Measurements from ENCODE around the gene PDE11A.

The PDE11A gene

GRCh38 chr2:177929662-177930522 lies 142.7 kb downstream of the PDE11A start:
- DNase-seq = no peak

DNA sequence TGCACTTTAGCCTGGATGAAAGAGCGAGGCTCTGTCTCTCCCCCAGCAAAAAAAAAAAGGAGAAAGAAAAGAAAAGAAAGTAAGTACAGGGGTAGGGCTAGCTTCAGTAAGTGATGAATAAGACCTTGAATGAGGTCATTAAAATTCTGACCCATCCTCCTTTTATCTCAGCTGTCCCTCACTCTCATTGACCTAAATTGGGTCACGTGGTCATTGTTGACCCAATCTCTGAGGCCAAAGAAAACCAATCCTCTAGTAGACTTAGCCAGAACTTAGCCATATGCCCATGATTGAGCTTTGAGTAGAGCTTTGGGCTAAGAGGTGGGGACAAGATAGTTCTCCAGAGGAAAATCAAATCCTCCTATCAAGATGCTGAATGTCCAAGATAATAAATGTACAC lies 149.3 kb downstream of the PDE11A start:
- no peak for DNase-seq

- no peak for DNase-seq
Measured at GRCh38 chr2:177921726-177922125, 150.9 kb downstream of the PDE11A start.

DNA sequence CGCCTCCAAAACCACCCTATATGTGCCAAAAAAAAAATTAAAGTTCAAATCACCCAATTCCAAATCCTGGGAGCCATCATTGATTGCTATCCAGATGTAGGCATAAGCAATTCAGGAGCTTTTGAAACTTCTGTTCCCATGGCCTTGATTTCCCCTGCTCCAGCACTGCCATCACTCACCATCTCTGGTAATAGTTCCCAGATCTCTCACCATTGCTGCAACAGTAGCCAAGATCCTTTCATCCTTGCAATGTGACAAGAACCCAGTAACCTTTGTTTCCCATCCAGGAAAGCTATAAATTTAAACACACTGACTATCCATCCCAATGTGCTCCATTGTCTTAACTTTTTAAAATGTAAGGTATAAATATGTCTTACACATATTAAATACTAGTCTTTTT lies 155.4 kb downstream of the PDE11A start:
- no peak for DNase-seq

- DNase-seq = no peak
Measured at GRCh38 chr2:177916342-177916741, 156.2 kb downstream of the PDE11A start.

GRCh38 chr2:177914247-177914646 lies 158.3 kb downstream of the PDE11A start:
- no peak for DNase-seq

DNA sequence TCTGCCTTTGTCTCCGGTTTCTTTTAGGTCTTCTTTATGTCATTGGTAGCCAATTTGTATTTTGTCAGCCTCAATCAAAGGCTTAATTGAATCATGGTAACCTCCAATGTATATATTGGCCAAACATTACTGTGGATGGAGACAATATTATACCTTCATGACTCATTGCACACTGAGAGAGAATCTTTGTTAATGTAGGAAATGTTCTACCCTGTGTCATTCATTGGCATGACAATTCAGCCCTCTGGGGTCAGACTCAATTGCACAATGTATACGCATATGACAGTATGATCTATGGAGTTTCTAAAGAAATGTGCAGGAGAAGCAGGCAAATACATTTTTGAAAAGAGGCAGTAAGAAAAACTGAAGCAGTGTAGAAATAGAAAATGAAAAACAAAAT lies 162.6 kb downstream of the PDE11A start:
- no peak for DNase-seq

DNA sequence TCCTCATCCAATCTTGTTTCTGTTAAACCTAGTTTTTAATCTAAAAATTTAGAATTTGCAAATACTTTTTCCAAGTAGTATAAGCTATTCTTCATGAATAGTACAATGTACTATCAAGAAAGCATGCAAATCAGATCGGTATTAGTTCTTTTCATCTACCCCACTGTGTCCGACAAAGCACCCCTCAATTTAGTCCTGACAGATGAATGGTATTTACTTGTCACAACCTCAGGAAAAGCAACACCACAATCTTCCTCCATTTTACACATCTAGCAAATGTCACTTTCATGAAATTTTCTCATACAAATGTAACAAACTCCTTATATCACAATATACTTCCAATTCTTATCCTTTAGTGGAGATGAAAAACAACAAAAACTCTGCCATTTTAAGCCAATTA lies 163.8 kb downstream of the PDE11A start:
- no peak for DNase-seq

GRCh38 chr2:177908182-177908581 lies 164.4 kb downstream of the PDE11A start:
- no peak for DNase-seq

DNA sequence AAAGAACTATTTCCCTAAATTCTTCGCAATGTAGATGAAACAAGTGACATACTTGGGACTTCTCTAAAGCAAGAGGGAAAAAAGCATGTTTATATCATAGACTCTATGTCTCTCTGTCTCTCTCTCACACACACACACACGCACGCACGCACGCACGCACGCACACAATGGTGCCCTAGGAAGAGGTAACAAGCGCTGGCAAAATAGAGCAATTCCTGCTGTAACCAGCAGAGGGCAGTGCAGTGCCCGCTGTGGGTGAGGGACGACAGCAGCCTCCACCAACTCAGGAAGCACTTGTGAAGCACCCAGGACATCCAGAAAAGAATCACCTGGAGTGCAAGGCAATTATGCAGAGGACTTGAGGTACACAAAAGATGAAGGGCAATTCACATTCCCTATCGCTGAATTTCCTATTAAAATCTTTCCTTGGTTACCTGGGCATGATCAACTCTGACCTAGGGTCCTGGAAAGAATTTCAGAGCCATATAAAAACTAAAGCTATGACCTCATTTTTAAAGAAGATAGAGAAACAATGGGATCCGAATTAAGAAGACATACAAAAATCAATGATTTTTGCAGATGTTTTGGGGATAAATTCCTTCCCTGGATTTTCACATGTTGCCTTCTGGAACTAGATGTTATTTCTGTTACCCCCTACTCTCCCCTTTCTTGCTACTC lies 166.4 kb downstream of the PDE11A start:
- peak in 39 of 56 donors; percentile 0 to 51 (median 8) for DNase-seq

- DNase-seq = no peak
Measured at GRCh38 chr2:177905640-177906039, 166.9 kb downstream of the PDE11A start.

DNA sequence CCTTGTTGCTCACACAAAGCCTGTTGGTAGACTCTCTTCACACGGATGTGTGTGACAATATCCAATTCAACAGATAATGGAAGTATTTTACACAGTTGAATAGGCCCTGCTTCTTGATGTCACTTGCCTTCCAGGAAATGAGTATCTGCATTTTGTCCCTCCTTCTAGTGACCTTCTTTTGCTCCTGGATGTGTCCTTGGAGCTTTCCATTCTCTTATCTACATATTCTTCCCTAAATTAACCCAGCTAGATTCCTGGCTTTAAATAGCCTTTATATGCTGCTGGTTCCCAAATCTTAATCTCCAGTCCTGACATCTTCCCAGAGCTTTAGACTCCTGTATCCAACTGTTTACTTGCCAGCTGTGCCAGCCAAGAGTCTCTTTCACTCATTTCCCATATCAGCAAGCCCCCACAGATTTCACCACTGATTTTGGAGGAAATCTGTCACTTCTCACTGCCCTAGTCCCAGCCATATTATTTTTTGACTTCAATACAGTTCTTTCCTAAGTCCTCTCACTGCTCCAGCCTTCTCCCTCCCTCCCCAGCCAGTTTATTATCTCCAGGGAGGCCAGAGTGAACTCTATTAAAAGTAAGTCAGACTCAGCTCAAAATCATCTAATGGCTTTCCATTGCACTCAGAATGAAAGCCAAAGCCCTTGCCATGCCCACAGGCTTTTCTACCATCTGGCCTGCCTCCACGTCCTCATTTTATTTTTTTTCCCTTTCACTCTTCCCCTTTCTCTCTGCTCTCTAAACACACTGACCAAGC lies 170.0 kb downstream of the PDE11A start:
- DNase-seq = no peak

DNA sequence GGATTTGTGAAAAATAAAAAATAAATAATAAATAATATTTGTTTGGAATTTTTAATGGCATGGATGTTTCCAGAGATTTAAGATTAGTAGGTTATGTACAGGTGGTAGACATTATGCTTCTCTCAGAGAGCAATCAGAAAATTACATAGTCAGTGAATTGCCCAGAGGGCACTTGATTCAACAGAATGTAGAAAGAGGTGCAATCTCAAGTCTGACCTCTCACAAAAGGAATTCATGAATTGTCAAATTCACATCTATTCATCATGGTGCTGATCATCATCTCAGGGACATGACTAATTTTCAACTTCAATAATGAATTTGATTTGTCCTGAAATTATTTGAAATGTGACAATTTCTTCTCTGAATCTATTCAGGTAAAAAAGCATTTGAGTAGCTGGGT lies 172.5 kb downstream of the PDE11A start:
- no peak for DNase-seq

DNA sequence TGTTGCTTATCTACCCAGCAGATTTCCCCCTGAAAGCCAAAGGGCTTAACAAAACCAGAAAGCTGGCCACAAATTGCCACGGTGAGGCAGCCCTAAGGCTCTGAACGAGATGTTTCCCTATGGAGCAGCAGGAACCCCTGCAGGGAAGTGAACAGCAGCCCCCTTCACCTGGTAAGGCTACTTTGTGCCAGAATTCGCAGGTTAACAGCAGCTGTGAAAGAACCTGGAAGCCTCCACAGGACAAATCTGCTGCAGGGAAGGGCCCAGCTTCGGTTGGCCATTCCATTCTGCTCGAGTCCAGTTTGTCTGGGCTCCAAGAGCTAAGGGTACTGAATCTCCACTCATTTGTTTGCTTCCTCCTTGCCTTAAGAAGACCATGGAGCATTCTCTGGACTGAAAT lies 175.3 kb downstream of the PDE11A start:
- no peak for DNase-seq

GRCh38 chr2:177896587-177896986 lies 176.0 kb downstream of the PDE11A start:
- no peak for DNase-seq

GRCh38 chr2:177894546-177894945 lies 178.0 kb downstream of the PDE11A start:
- DNase-seq = no peak

DNA sequence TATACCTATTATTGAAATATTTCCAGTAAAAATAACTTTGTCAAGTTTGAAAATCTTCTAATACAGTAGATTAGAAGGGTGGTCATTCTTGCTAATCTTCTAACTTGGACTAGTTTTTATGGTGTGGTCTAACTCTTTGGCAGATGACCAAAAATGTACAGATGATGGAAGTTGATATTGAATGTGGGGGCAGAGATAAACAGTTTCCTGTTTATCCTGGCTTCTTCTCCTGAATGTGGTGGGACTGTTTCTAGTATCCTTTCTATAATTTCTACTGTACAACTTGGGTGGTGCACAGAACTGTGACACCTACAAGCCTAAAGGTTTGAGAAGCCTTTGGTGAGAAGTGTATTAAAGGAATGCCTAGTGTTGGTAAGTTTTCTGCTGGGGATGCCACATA lies 178.7 kb downstream of the PDE11A start:
- no peak for DNase-seq

DNA sequence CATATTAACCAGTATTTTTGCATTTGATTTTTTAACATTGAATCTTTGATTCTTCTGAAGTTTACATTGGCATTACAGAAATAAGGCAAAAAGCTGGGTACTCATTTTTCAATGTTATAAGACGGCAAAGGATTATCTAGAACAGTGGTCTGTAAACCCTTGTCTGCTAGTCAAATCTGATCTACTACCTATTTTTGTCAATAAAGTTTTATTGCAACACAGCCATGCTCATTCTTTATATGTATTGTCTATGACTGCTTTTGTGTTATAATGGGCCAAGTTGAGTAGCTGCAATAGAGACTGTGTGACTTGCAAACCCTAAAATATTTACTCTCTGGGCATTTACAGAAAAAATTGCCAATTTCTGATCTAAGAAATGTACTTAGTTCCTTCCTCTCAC lies 181.0 kb downstream of the PDE11A start:
- DNase-seq = no peak

DNA sequence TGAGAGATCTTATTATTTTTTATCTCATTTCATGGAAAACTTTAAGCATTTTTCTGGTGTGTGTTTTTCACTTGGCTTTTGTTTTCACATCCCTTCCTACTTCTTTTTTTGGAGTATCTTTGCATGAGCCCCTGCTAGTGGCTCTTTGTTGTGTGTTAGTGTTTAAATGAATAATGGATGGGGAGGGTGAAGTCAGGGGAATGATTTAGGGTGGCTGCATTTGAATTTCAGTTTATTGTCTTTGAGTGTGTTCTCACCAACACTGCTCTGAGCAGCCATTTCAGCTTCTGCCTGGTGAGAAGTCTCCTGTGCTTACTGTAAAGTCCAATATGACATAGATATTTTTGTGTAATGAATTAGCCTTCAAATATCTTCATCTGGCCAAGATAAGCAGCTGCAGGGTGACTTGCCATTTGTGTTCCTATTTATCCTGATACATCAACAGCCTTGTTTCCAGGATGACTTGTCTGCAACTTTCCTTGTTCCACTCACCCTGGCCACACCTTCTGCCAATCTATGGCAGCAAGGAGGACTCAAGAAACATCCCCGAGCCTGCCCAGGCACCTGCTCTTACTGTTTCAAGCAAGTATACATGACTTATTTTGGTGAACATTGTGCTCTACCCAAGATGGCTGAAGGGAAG lies 182.6 kb downstream of the PDE11A start:
- no peak for DNase-seq

DNA sequence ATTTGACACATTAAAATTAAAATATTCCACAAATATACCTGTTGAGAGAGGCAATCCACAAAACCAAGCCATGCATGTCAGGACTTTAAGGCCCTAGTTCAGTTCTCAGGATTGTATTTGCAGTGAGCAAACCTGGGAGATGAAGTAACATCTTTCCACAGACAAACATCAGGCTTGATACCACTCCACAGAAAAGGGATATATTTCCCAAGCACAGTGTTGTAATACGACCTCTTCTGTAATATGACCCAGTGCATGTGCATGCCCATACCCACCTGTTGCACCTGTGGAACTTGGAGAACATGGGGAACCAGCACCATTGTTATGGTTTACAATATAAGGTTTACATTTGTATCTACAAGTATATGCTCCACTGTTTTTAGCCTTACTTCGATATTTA lies 184.0 kb downstream of the PDE11A start:
- no peak for DNase-seq

DNA sequence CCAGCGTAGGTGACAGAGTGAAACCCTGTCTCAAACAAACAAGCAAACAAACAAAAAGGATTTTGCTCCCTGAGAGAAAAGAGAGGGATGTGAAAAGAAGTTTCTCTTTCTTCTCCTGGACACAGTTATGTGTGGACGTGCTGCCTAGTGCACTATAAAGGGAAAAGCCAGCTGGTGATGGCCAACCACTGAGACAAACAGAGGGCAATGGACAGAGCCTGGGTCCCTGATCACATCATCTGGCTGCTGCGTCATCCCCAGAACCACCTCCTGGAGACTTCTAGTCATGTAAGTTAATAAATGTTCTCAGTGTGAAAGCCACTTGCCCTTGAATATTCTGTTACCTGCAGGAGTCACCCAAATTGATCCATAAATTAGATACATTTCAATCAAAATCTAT lies 184.9 kb downstream of the PDE11A start:
- DNase-seq = no peak

GRCh38 chr2:177886824-177887223 lies 185.8 kb downstream of the PDE11A start:
- DNase-seq = no peak
